GM21529 (cell line): ENCODE data around the gene HOXA5.

Source experiments
- ATAC-seq: cut with Tn5 transposase; IDR thresholded peaks from one replicate; pipeline ENCODE4 v1.9.1; 2021; ENCODE audit not compliant: unreplicated experiment

Gene HOXA5

DNA sequence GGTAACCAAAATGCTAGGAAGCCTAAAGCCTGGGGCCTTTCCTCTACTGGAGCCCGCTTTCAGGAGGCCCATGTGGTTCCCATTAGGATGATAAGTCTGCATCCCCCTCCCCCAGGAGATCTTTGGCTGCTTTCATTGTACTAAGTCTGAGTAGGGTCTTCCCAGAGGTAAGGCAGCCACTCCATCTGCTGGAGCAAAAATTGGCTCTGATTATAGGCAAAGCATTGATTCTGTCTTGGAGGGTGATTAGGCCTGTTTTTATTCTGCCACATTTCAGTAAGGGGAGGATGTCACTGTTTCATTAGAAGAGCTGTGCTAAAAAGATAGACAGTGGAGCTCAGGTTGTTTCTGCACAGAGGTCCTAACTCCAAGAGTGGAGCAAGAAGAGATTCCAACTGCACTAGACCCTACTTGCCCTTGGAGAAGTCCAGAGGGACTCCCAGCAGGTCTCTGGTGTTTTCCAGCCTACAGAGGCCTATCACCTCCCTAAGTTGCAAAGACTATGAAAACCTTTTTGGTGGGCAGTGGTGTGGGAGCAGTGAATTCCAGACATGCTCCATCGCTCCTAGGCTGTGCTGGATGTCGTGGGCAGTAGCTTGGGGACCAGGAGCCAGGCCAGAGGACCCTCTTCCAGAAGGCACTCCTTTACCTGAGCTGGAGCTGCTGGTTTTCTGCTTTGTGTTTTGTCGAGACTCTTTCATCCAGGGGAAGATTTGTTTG lies 33.9 kb downstream of the HOXA5 start:
- no peak for ATAC-seq

DNA sequence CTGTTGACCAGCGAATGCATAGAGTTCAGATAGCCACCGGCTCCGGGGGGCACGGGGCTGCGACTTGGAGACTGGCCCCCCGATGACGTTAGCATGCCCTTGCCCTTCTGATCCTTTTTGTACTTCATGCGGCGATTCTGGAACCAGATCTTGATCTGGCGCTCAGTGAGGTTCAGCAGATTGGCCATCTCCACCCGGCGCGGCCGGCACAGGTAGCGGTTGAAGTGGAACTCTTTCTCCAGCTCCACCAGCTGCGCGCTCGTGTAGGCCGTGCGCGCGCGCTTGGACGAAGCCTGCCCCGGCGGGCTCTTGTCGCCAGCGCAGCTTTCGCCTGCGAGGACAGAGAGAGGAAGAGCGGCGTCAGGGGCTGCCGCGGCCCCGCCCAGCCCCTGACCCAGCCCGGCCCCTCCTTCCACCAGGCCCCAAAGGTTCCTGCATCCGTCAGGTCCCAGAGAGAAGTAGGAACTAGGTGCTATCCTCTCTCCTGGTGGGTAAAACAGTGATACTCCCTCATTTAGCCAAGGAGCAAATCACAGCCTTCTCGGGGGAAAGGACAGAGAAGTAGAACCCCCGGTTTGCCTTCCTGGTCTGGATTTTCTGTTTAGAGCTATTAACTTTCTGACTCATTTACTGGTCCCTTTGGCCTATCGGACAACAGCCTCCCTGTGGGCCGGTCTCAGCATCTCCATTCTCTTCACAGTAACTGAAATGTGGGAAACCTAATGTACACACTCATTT lies 34.9 kb downstream of the HOXA5 start:
- ATAC-seq, result no peak

- no peak for ATAC-seq
These were observed 35.8 kb downstream of the HOXA5 start for GRCh38 chr7:27107391-27108381.

GRCh38 chr7:27106901-27107240 lies 36.6 kb downstream of the HOXA5 start:
- ATAC-seq, result no peak

DNA sequence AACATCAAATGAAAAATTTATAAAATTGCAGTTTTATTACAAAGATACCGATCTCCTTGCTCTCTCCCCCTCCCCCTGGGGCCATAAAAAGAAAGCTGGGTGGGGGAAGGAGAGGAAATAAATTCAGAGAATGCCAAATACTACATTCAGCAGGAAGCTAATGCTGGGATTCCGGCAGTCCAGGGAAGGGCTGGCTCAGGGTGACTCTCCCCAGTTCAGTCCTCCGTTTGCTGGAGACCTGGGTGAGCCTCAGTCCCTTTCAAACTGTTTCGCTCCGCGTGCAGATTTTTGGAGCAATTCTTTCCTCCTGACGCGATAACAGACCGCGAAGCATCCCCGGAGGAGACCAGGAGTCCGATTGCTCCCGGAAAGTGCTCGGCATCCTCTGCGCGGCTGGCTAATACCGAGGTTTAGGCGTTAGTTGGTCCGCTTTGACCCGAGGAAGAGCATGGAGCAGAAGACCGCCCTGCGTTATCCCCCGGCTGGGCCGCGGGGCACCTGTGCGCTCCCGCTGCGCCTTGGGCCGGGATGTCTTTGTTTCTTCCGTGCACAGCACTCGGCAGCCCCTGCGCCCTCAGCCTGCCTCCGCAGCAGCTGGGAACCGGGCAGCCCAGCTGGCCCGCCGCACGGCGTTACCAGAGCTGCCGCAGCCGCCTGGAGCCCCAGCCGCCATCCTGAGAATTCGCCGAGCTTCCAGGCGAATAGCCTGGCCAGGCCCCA lies 37.1 kb downstream of the HOXA5 start:
- no peak for ATAC-seq

- ATAC-seq, result no peak
These were observed 38.0 kb downstream of the HOXA5 start for GRCh38 chr7:27105301-27106031.

- no peak for ATAC-seq
These were observed 39.0 kb downstream of the HOXA5 start for GRCh38 chr7:27104341-27105058.

- no peak for ATAC-seq
These were observed 39.8 kb downstream of the HOXA5 start for GRCh38 chr7:27103489-27104226.

DNA sequence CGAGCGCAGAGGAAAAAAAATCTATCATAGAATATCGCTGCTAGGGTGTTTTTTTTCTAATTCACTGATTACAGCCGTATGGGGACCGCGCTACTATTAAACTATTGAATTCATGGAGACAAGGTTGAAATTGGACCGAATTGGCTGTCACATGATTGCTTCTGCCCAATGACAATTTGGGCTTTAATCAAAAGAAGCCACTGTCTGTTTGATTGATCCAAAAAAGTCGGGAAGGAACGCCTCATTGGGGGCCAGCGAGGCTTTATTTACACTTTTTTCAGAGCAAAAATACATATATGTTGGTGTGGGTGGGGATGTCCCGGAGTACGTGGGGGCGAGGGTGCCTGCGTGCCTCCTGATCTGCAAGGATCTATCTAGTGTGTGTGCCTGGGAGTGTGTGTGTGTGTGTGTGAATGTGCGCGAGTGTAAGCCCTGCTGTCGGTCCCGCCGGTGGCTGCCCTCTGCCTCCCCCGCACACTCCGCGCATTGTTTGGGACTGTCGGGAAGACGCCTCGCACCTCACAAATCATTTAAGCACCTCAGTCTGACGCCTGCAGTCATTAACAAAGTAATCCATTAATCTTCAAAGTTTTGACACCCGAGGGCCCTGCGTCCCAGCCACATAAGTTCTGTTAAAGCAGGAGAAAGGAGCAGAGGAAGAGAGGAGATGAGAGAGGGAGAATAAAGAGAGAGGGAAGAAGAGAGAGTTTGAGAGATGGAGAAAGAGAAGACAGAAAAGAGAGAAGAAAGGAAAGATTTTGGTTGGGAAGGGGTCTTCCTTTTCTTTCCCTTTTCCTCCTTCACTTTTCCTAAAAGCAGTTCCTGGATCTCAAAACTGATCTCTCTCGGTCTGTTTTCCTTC lies 40.7 kb downstream of the HOXA5 start, which contains the start of gene HOXA2:
Gene HOXA2, minus strand, starts transcription at position 103 of the 862 bp plus-strand sequence. CDS start 183 bp downstream, outside the sequence.
- ATAC-seq, result no peak

DNA sequence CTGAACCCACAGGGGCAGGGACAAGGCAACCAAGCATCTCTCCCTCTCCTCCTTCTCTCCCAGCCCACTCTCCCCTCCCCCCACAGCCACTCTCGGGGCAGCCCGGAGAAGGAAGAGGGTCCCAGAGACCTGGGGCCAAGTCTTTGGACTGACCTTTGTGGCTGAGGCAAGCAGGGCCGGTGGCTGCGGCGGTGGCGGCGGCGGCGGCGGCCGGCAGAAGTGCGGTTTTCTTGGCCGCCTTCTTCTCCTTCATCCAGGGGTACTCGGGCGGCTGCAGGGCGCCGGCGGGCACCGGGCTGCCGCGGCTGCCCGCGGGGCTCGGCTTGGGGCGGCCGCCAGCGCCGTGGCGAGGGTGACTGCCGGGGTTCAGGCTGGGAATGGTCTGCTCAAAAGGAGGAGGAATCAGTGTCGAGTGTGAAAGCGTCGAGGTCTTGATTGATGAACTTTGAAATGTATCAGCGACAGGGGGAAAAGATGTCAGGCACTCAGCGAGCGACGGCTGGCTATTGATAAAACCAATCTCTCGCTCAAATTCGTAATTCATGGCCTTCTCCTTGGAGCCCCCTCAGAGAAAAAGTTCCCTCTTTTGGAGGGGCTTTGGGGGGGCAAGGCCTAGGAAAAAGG lies 41.4 kb downstream of the HOXA5 start:
- no peak for ATAC-seq

- no peak for ATAC-seq
These were observed 42.1 kb downstream of the HOXA5 start for GRCh38 chr7:27101171-27101956.

GRCh38 chr7:27100694-27101170 lies 42.7 kb downstream of the HOXA5 start:
- no peak for ATAC-seq

DNA sequence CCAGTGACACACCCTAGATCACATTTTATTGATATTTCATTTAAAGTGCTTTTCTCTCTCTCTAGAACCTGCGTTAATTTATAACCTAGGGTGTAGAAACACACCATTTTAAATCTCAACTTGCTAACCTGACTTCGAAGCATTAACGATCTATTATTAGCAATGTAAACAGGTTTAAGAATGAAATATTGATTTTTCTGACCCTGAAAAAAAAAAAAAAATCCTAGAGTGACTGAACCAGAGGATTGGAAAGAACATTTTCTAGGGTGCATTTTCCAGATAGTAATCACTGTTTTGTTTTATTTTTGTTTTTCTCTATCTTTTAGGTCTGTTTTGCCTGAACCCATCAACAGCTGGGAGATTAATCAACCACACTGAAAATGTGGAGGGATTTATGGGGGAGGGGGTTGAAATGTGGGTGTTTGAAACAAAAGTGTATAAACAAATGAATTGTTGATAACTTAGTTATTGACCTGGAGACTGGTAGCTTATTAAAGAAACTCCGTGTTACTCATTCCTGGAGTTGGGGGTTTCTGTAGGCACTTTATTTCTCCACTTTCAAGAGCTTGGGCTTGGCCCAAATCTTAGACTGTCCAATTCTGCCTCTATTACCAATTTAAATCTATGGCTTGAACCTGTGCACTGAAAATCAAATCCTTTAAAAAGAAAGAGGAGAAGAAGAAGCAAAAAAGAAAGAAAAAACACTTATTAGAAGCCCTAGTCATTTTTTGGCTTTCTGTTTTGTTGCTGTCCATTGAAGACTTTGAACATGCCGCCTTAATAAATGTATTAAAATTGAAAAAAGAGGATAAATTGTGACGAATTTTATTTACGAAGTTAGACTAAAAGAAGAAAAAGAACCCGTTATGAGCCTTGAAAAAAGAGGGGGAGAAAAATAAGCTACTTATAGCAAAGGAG lies 43.8 kb downstream of the HOXA5 start:
- no peak for ATAC-seq

DNA sequence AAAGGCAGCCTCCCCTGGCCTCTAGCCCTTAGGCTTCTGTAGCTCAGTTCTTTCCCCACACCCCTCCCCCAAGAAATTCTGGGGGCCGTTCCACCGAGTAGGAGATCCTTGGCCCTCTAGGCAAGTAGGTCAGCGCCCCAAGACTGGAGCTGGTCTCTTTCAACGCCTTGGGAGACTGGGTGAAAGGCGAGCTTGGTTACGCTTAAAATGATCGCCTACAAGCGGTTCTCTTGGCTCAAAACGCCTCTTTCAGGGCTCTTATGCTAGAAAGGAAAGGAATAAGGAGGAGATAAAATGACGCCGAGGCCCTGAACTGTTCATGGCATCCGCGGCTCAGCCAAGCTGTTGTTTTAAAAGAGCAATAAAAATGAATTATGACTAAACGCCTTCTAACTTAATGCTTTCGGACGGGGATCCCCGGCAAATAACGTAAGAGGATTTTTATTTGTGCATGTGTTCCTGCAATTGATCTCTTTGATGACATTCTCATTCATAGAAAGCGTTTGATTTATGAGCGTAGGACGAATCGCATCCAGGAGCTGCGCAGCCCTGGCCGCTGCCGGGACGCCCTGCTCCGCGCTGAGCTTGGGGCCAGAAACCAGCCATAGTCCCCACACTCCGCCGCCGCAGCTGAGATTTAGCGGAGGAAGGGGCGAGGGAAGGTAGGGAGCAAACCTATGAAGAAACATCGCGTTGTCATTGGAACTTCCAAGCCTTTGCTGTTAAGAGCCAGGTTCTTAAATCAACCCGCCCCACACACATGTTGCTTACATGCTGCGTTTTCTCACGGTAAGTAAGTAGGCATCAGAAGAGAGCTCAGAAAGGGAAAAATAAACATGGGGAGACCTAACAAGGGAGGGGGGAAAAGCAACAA lies 44.7 kb downstream of the HOXA5 start:
- ATAC-seq, result no peak
